ENCODE results near the gene MOSMO. TPM values are rescaled to one million over a fixed set of nuclear protein-coding genes. Genes with fewer than 3 reads are reported as not detected.

The MOSMO gene
- total RNA-seq, 1 experiment from 2014 or later: 10.9 TPM

- POLR2A ChIA-PET: no interaction called here
- no TSS peak for BruUV-seq (replicated peaks)
- CTCF ChIA-PET: interaction anchor here (1.7 kb wide), 1 partner anchor 21 kb away, joined by 5 read pairs; the partner anchor contains the start of gene MOSMO
- no peak for DNase-seq
- H3K9me3 Mint-ChIP-seq (ENCODE audit: unreplicated experiment): no peaks in the 10 kb centered on the region
- no peaks in the 10 kb centered on the region for H3K27me3 ChIP-seq (replicated peaks; ENCODE audit: control insufficient read depth, insufficient read depth, low read length)
- no peaks in the 10 kb centered on the region for H3K27me3 Mint-ChIP-seq (ENCODE audit: insufficient read depth, unreplicated experiment)
- no peaks in the 10 kb centered on the region for H3K36me3 ChIP-seq (ENCODE audit: control insufficient read depth, insufficient read depth, low read length)
- no peak overlapping the region for H3K4me3 Mint-ChIP-seq (ENCODE audit: unreplicated experiment)
- peaks cover 22% of the 10 kb centered on the region for H3K4me1 ChIP-seq
- peaks cover 28% of the 10 kb centered on the region for H3K4me1 Mint-ChIP-seq (ENCODE audit: low read depth, unreplicated experiment)
- no peaks in the 10 kb centered on the region for H3K36me3 Mint-ChIP-seq (ENCODE audit: insufficient read depth, unreplicated experiment)
- H3K27ac Mint-ChIP-seq (ENCODE audit: unreplicated experiment): no peak overlapping the region
- intact Hi-C loops (cut with micrococcal nuclease; ENCODE audit: unreplicated experiment): loop anchor here (2.0 to 5.0 kb wide), 2 partner anchors 17 to 48 kb away; no protein-coding TSS in a partner anchor
- H3K9me3 ChIP-seq: no peaks in the 10 kb centered on the region
- TF ChIP-seq, protein P1, sequence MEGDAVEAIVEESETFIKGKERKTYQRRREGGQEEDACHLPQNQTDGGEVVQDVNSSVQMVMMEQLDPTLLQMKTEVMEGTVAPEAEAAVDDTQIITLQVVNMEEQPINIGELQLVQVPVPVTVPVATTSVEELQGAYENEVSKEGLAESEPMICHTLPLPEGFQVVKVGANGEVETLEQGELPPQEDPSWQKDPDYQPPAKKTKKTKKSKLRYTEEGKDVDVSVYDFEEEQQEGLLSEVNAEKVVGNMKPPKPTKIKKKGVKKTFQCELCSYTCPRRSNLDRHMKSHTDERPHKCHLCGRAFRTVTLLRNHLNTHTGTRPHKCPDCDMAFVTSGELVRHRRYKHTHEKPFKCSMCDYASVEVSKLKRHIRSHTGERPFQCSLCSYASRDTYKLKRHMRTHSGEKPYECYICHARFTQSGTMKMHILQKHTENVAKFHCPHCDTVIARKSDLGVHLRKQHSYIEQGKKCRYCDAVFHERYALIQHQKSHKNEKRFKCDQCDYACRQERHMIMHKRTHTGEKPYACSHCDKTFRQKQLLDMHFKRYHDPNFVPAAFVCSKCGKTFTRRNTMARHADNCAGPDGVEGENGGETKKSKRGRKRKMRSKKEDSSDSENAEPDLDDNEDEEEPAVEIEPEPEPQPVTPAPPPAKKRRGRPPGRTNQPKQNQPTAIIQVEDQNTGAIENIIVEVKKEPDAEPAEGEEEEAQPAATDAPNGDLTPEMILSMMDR (IDR thresholded peaks at IDR 0.05; ENCODE audit: insufficient read depth in 1 of 2, low read depth in 1 of 2, low read length in 1 of 2, severe bottlenecking in 1 of 2, unreplicated experiment in 1 of 2): no peak
- H3K4me3 ChIP-seq (ENCODE audit: low read depth, low read length): no peak overlapping the region
These were observed 21.7 kb downstream of the MOSMO start for GRCh38 chr16:22029632-22030031.

- Histone ChIP-seq H3K9me3 (no peaks in the 10 kb centered on the region), H3K36me3 (ENCODE audit: control insufficient read depth, insufficient read depth, low read length) (no peaks in the 10 kb centered on the region), H3K27me3 (replicated peaks; ENCODE audit: control insufficient read depth, insufficient read depth, low read length) (no peaks in the 10 kb centered on the region), H3K4me1 (peaks cover 22% of the 10 kb centered on the region), H3K4me3 (ENCODE audit: low read depth, low read length) (no peak overlapping the region)
- ChIA-PET POLR2A (no interaction called here), CTCF (interaction anchor here (0.8 to 1.7 kb wide), 3 partner anchors 22 to 47 kb away, joined by 4 to 7 read pairs (median 5); partner anchors contain the start of gene MOSMO)
- no TSS peak for BruUV-seq (replicated peaks)
- intact Hi-C loops (cut with micrococcal nuclease; ENCODE audit: unreplicated experiment): loop anchor here (2.0 to 5.0 kb wide), 2 partner anchors 17 to 47 kb away; no protein-coding TSS in a partner anchor
- DNase-seq: peak in 1 of 2 experiments; percentile 11
- Mint-ChIP-seq H3K9me3 (ENCODE audit: unreplicated experiment) (no peaks in the 10 kb centered on the region), H3K27ac (ENCODE audit: unreplicated experiment) (no peak overlapping the region), H3K36me3 (ENCODE audit: insufficient read depth, unreplicated experiment) (no peaks in the 10 kb centered on the region), H3K27me3 (ENCODE audit: insufficient read depth, unreplicated experiment) (no peaks in the 10 kb centered on the region), H3K4me1 (ENCODE audit: low read depth, unreplicated experiment) (peaks cover 28% of the 10 kb centered on the region), H3K4me3 (ENCODE audit: unreplicated experiment) (no peak overlapping the region)
- TF ChIP-seq, protein P1 (IDR thresholded peaks at IDR 0.05; ENCODE audit: insufficient read depth in 1 of 2, low read depth in 1 of 2, low read length in 1 of 2, severe bottlenecking in 1 of 2, unreplicated experiment in 1 of 2): no peak
These were observed 22.3 kb downstream of the MOSMO start for GRCh38 chr16:22030087-22030812.

DNA sequence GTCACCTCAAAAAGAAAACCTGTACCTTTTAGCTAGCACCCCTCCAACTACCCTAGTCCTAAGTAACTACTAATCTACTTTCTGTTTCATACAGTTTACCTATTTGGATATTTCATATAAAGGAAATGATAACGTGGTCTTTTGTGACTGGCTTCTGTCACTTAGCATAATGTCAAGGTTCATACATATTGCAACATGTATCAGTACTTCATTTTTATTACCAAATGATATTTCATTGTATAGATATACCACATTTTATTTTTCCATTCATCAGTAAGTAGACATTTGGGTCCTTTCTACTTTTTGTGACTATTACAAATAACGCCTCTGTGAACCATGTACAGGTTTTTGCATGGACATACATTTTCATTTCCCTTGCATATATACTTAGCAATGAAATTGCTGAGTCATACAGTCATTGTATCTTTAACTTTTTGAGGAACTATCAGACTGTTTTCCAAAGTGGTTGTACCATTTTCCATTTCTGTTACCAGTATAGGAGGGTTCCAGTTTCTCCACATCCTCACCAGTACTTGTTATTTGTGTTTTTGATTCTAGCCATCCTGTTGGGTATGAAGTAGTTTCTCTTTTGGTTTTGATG lies 23.7 kb downstream of the MOSMO start:
- H3K4me1 ChIP-seq: peaks cover 17% of the 10 kb centered on the region
- H3K9me3 ChIP-seq: no peaks in the 10 kb centered on the region
- H3K27me3 Mint-ChIP-seq (ENCODE audit: insufficient read depth, unreplicated experiment): no peaks in the 10 kb centered on the region
- TF ChIP-seq, protein P1 (IDR thresholded peaks at IDR 0.05; ENCODE audit: insufficient read depth in 1 of 2, low read depth in 1 of 2, low read length in 1 of 2, severe bottlenecking in 1 of 2, unreplicated experiment in 1 of 2): no peak
- ChIA-PET POLR2A (no interaction called here), CTCF (no interaction called here)
- H3K4me1 Mint-ChIP-seq (ENCODE audit: low read depth, unreplicated experiment): peaks cover 18% of the 10 kb centered on the region
- H3K36me3 ChIP-seq (ENCODE audit: control insufficient read depth, insufficient read depth, low read length): no peaks in the 10 kb centered on the region
- no peak overlapping the region for H3K4me3 Mint-ChIP-seq (ENCODE audit: unreplicated experiment)
- no peaks in the 10 kb centered on the region for H3K9me3 Mint-ChIP-seq (ENCODE audit: unreplicated experiment)
- BruUV-seq (replicated peaks): no TSS peak
- H3K36me3 Mint-ChIP-seq (ENCODE audit: insufficient read depth, unreplicated experiment): no peaks in the 10 kb centered on the region
- no peaks in the 10 kb centered on the region for H3K27me3 ChIP-seq (replicated peaks; ENCODE audit: control insufficient read depth, insufficient read depth, low read length)
- H3K4me3 ChIP-seq (ENCODE audit: low read depth, low read length): no peak overlapping the region
- H3K27ac Mint-ChIP-seq (ENCODE audit: unreplicated experiment): no peak overlapping the region
- DNase-seq: no peak
- intact Hi-C loops (cut with micrococcal nuclease; ENCODE audit: unreplicated experiment): loop anchor here (2.0 to 5.0 kb wide), 2 partner anchors 15 to 46 kb away; no protein-coding TSS in a partner anchor

Data from Caco-2 (cell line).